Thyroid gland (tissue), 4 donors: ENCODE data around the gene TRIM45. TPM values are rescaled to one million over a fixed set of nuclear protein-coding genes. Genes with fewer than 3 reads are reported as not detected.
A peak's percentile ranks its signal among the peaks of the same experiment; 100 is the strongest.
"Not testable (repeated sequence)": the region's sequence is repeated elsewhere in the genome, so short reads cannot be mapped to it uniquely, and the experiment has no call there.

Experiments
- DNase-seq, 2 donors: peaks; one replicate each; pipeline ENCODE4 v3.0.0-alpha.2; 2019
- H3K27ac ChIP-seq, 3 donors: fragments of 200-600 bp; sonication (generic); 1 replicate in 2 of 3; 2 replicates in 1 of 3; pipeline ENCODE4 v1.5.1; 2016 to 2019; ENCODE audit warnings: mild to moderate bottlenecking in 1 of 3, moderate library complexity in 1 of 3
- H3K27me3 ChIP-seq: fragments of 200-600 bp; sonication (generic); one replicate; pipeline ENCODE4 v1.5.1; 2019
- H3K36me3 ChIP-seq, 2 donors: fragments of 200-600 bp; sonication (generic); one replicate each; pipeline ENCODE4 v1.5.1; 2016 to 2019
- H3K4me1 ChIP-seq, 2 donors: fragments of 200-600 bp; sonication (generic); one replicate each; pipeline ENCODE4 v1.5.1; 2017 to 2019
- H3K4me3 ChIP-seq, 3 donors: fragments of 200-600 bp; sonication (generic); replicated peaks in 1 of 3; 1 replicate in 2 of 3; 2 replicates in 1 of 3; pipeline ENCODE4 v1.5.1; 2016; ENCODE audit warnings: mild to moderate bottlenecking in 1 of 3
- H3K9me3 ChIP-seq: fragments of 200-600 bp; sonication (generic); one replicate; pipeline ENCODE4 v1.5.1; 2017
- POLR2A ChIP-seq, 2 donors: fragments of 450-650 bp; IDR thresholded peaks; one replicate each; pipeline ENCODE4 v1.6.1; 2017; ENCODE audit warnings: antibody characterized with exemption in 2 of 2, mild to moderate bottlenecking in 2 of 2, moderate library complexity in 1 of 2
- WGBS, 2 donors: methylation state at CpG; one replicate each; pipeline ENCODE4 v1.1.5; 2017; 5-methylcytosine and 5-hydroxymethylcytosine counted together
- intact Hi-C: fragments of 100-400 bp; cut with DNase I; formaldehyde crosslinking; loops from one replicate; pipeline ENCODE4 v1.15.1; 2023
- total RNA-seq, 4 donors: library from RNA; depleted of rRNA; stranded (reverse); fragments of >200 nt; gene quantifications; one replicate each; pipeline ENCODE4 v1.2.3, GENCODE V29; 2016
- TF ChIP-seq, protein P1 (sequence below), 6 experiments: fragments of 200-600 bp in 3 of 6; fragments of 450-650 bp in 3 of 6; sonication (generic) in 3 of 6; IDR thresholded peaks; one replicate each; pipeline ENCODE4 v1.5.1; 2016 to 2019; ENCODE audit warnings: antibody characterized with exemption in 6 of 6, mild to moderate bottlenecking in 2 of 6, inconsistent platforms in 1 of 6, moderate library complexity in 1 of 6

TRIM45 gene
- total RNA-seq, 4 donors from 2014 or later = 5.1 to 7.3 (median 6.3) TPM

DNA sequence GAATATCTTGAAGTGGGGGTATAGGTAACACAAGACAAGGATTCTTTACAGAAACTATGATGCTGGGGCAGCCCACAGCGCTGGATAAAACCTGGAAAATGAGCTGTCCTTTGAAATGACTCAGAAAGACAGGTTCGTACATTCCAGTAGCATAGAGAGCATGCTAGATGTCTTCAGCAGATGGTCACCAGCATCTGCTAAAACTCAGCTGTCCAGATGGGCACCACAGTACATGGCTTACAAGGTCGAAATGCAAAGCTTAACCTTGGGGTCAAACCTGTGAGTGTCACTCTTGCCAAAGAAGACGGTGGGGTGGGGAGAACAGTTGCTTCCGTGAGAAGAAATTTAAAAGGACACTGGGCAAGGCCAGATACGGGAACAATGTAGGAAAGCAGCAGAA lies 41.3 kb upstream of the TRIM45 start:
- no peak for TF ChIP-seq POLR2A (IDR thresholded peaks at IDR 0.05)
- TF ChIP-seq, protein P1, sequence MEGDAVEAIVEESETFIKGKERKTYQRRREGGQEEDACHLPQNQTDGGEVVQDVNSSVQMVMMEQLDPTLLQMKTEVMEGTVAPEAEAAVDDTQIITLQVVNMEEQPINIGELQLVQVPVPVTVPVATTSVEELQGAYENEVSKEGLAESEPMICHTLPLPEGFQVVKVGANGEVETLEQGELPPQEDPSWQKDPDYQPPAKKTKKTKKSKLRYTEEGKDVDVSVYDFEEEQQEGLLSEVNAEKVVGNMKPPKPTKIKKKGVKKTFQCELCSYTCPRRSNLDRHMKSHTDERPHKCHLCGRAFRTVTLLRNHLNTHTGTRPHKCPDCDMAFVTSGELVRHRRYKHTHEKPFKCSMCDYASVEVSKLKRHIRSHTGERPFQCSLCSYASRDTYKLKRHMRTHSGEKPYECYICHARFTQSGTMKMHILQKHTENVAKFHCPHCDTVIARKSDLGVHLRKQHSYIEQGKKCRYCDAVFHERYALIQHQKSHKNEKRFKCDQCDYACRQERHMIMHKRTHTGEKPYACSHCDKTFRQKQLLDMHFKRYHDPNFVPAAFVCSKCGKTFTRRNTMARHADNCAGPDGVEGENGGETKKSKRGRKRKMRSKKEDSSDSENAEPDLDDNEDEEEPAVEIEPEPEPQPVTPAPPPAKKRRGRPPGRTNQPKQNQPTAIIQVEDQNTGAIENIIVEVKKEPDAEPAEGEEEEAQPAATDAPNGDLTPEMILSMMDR (IDR thresholded peaks at IDR 0.05) = no peak
- WGBS, 2 donors = 90 to 92% methylated on average over 6 of the region's 6 CpGs
- Histone ChIP-seq H3K4me1 (no peaks in the 10 kb centered on the region), H3K27ac (no peak overlapping the region), H3K4me3 (no peak overlapping the region), H3K9me3 (no peaks in the 10 kb centered on the region), H3K36me3 (no peaks in the 10 kb centered on the region), H3K27me3 (no peaks in the 10 kb centered on the region)
- DNase-seq = no peak
- intact Hi-C loops = no loop called here

DNA sequence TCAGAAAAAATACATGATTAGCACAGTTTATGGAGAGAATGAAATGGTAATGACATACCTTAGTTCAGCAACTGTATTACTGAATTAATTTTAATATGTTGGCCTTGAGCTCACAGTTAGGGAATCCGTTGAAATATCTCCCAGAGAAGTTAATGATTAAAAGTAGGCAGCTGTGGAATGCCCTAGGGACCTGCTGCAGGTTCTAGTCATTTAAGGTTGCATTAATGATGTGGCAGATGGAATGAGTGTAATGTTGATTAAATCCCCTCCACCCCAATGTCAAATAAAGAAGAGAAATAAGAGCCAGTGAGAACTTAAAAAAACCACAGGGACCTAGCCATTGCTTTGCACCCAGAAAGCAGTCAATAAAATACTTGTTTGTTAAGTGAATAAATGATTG lies 40.3 kb upstream of the TRIM45 start:
- 72 to 84% methylated on average over 1 of the region's 1 CpG for WGBS, 2 donors
- Histone ChIP-seq H3K27ac (no peak overlapping the region), H3K4me3 (no peak overlapping the region), H3K4me1 (no peaks in the 10 kb centered on the region), H3K27me3 (no peaks in the 10 kb centered on the region), H3K36me3 (no peaks in the 10 kb centered on the region), H3K9me3 (no peaks in the 10 kb centered on the region)
- TF ChIP-seq POLR2A (IDR thresholded peaks at IDR 0.05) = no peak
- TF ChIP-seq, protein P1 (IDR thresholded peaks at IDR 0.05) = no peak
- intact Hi-C loops = no loop called here
- DNase-seq = no peak

DNA sequence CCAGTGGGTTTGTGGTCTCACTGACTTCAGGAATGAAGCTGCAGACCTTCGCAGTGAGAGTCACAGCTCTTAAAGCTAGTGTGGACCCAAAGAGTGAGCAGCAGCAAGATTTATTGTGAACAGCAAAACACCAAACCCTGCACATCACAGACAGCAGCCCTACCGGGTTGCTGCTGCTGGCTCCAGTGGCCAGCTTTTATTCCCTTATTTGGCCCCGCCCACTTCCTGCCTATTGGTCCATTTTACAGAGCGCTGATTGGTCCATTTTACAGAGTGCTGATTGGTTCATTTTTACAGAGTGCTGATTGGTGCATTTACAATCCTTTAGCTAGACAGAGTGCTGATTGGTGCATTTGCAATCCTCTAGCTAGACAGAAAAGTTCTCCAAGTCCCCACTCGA lies 29.8 kb upstream of the TRIM45 start:
- intact Hi-C loops, H3K4me3 ChIP-seq: not testable (repeated sequence)
- 89 to 93% methylated on average over 5 of the region's 5 CpGs for WGBS, 2 donors

DNA sequence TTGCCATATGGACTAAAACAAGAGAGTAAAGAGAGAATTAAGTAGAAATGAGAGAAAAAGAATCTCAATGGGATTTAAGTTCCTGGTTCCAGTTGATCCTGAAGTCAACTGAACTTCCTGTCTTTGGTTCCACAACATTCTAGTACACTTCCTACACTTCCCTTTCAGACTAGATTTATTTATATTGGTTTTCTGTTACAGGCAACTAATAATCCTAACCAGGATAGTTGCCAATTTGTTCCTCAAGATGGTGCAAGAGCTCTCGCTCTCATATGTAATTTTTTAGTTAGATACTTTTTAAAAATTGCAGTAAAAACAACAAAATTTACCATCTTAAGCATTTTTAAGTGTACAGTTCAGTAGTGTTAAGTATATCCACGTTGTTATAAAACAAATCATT lies 28.8 kb upstream of the TRIM45 start:
- WGBS, 2 donors = 80 to 81% methylated on average over 2 of the region's 2 CpGs
- DNase-seq = no peak
- no peaks in the 10 kb centered on the region for H3K9me3 ChIP-seq
- H3K4me3 ChIP-seq = no peak overlapping the region
- peaks cover 5 to 12% of the 10 kb centered on the region in 2 donors for H3K4me1 ChIP-seq
- H3K27ac ChIP-seq = no peak overlapping the region
- H3K27me3 ChIP-seq = no peaks in the 10 kb centered on the region
- intact Hi-C loops = no loop called here
- no peaks in the 10 kb centered on the region for H3K36me3 ChIP-seq
- TF ChIP-seq POLR2A (IDR thresholded peaks at IDR 0.05) = no peak
- TF ChIP-seq, protein P1 (IDR thresholded peaks at IDR 0.05) = no peak

More for the DNA sequence above, 29.8 kb upstream of the TRIM45 start:
- H3K27me3 ChIP-seq, H3K27ac ChIP-seq, H3K36me3 ChIP-seq, DNase-seq, H3K9me3 ChIP-seq: not testable (repeated sequence)
- peaks cover 5 to 12% of the 10 kb centered on the region in 2 donors for H3K4me1 ChIP-seq

DNA sequence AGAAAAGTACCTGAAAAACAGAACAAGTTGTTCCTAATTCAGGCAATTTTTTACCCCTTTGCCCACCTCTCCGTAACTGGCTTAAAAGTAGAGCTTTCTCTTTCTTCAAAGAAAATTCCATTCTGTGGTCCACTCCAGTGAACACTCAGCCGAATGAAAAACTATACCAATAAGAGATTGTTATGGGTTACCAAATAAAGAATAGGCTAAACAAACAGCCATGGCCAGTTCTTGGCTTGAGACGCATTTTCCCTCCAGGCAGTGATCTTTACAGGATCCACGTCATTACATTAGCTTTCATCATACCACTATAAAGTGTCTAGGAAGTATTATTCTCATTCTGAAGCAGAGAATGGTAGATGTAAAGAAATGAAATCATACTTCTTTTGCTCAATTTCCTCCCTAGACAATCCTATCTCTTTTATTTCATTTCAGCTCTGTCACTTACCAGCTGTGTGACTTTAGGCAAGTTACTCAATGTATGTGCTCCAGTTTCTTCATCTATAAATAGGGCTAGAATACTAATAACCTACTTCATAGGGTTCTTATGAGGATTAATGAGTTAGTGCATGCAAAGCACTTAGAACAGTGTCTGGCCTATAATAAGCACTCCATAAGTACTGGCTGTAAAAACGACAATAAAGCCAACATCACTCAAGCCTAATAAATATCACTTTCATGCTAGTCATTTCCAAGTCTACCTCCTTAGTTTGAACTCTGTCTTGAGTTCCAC lies 26.5 kb upstream of the TRIM45 start:
- peak; percentile 10 to 20 for DNase-seq
- Histone ChIP-seq H3K27ac (peak overlapping the region; percentile 41 to 64 (median 57)), H3K4me1 (peaks cover 5 to 12% of the 10 kb centered on the region in 2 donors), H3K4me3 (no peak overlapping the region), H3K36me3 (no peaks in the 10 kb centered on the region), H3K9me3 (no peaks in the 10 kb centered on the region), H3K27me3 (no peaks in the 10 kb centered on the region)
- intact Hi-C loops = loop anchor here (10.0 kb wide), 1 partner anchor 127 kb away; no protein-coding TSS in a partner anchor
- WGBS, 2 donors = 36 to 41% methylated on average over 5 of the region's 5 CpGs
- TF ChIP-seq, protein P1 (IDR thresholded peaks at IDR 0.05) = no peak
- TF ChIP-seq POLR2A (IDR thresholded peaks at IDR 0.05) = no peak
